Caco-2 (cell line): ENCODE measurements around the gene ATP8B4. TPM values are rescaled to one million over a fixed set of nuclear protein-coding genes. Genes with fewer than 3 reads are reported as not detected.

Experiments used
- BruUV-seq: library from RNA; stranded (reverse); fragments of 400-500 nt; replicated peaks from 2 replicates; lab custom pipeline; 2021; lab: Mats Ljungman, UMichigan
- CTCF ChIA-PET: fragments of 300-600 bp; sonication (Branson Sonifier 250); formaldehyde crosslinking; loops from one replicate; lab custom pipeline; 2022; ENCODE audit warnings: antibody characterized with exemption; lab: Charles Lee
- POLR2A ChIA-PET: fragments of 300-600 bp; sonication (Branson Sonifier 250); formaldehyde crosslinking; loops from one replicate; lab custom pipeline; 2022; ENCODE audit warnings: antibody characterized with exemption; lab: Charles Lee
- DNase-seq, 2 experiments: peaks; one replicate each; pipeline versions ENCODE4 v3.0.0 to v3.0.0-alpha.2; 2020 to 2022
- H3K27me3 ChIP-seq: replicated peaks from 2 replicates; pipeline ENCODE4 v1.6.0; 2011; ENCODE audit warnings: low read length; ENCODE audit not compliant: control insufficient read depth, insufficient read depth
- H3K36me3 ChIP-seq: 2 replicates; pipeline ENCODE4 v1.5.1; 2011; ENCODE audit warnings: low read length; ENCODE audit not compliant: control insufficient read depth, insufficient read depth
- H3K4me1 ChIP-seq: fragments of 250-450 bp; sonication (Bioruptor Pico); 2 replicates; pipeline ENCODE4 v1.5.1; 2020; ENCODE audit warnings: mild to moderate bottlenecking
- H3K4me3 ChIP-seq: 2 replicates; pipeline ENCODE4 v1.5.1; 2011; ENCODE audit warnings: low read depth, mild to moderate bottlenecking, control low read depth, low read length
- H3K9me3 ChIP-seq: fragments of 250-450 bp; sonication (Bioruptor Pico); 2 replicates; pipeline ENCODE4 v1.5.1; 2020; ENCODE audit warnings: mild to moderate bottlenecking, moderate library complexity
- H3K27ac Mint-ChIP-seq: one replicate; pipeline ENCODE4 v1.8.0; 2022; ENCODE audit warnings: mixed read lengths; ENCODE audit not compliant: unreplicated experiment
- H3K27me3 Mint-ChIP-seq: one replicate; pipeline ENCODE4 v1.8.0; 2022; ENCODE audit warnings: mixed read lengths; ENCODE audit not compliant: insufficient read depth, unreplicated experiment
- H3K36me3 Mint-ChIP-seq: one replicate; pipeline ENCODE4 v1.8.0; 2022; ENCODE audit warnings: mild to moderate bottlenecking, mixed read lengths; ENCODE audit not compliant: insufficient read depth, unreplicated experiment
- H3K4me1 Mint-ChIP-seq: one replicate; pipeline ENCODE4 v1.8.0; 2022; ENCODE audit warnings: low read depth, mixed read lengths; ENCODE audit not compliant: unreplicated experiment
- H3K4me3 Mint-ChIP-seq: one replicate; pipeline ENCODE4 v1.8.0; 2022; ENCODE audit warnings: mild to moderate bottlenecking, moderate library complexity, mixed read lengths; ENCODE audit not compliant: unreplicated experiment
- H3K9me3 Mint-ChIP-seq: one replicate; pipeline ENCODE4 v1.8.0; 2022; ENCODE audit warnings: mixed read lengths; ENCODE audit not compliant: unreplicated experiment
- intact Hi-C: fragments of 100-400 bp; cut with micrococcal nuclease; formaldehyde crosslinking; loops from one replicate; pipeline ENCODE4 v1.10.0; 2022; ENCODE audit not compliant: unreplicated experiment
- total RNA-seq: library from RNA; stranded (reverse); gene quantifications from 2 replicates; pipeline ENCODE4 v1.2.3, GENCODE V29; 2022
- TF ChIP-seq, protein P1 (sequence below), 2 experiments: fragments of 200-600 bp in 1 of 2; IDR thresholded peaks; 1 replicate in 1 of 2; 2 replicates in 1 of 2; pipeline versions ENCODE4 v1.5.1 to v1.8.0; 2011 to 2022; ENCODE audit warnings: antibody characterized with exemption in 1 of 2, control low read depth in 1 of 2, inconsistent platforms in 1 of 2, low read depth in 1 of 2, low read length in 1 of 2, mild to moderate bottlenecking in 1 of 2, moderate library complexity in 1 of 2; ENCODE audit not compliant: insufficient read depth in 1 of 2, severe bottlenecking in 1 of 2, unreplicated experiment in 1 of 2

ATP8B4 gene
- total RNA-seq, 1 experiment from 2014 or later = 0.57 TPM

DNA sequence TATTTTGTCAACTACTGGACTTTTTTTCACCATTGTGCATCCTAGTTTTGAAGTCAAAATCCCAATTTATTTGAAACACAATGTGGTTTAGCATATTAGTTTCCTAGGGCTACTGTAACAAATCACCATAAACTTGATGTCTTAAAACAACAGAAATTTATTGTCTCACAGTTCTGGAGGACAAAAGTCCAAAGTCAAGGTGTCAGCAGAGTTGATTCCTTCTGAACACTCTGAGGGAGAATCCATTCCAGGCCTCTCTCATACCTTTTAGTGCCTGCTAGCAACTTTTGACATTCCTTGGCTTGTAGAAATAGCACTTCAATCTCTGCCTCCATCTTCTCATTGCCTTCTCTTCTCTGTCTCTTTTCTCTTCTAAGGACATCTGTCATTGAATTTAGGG lies 48.1 kb upstream of the ATP8B4 start:
- ChIA-PET CTCF (no interaction called here), POLR2A (no interaction called here)
- H3K36me3 Mint-ChIP-seq = peaks cover 12% of the 10 kb centered on the region
- H3K4me3 ChIP-seq = no peak overlapping the region
- peaks cover 52% of the 10 kb centered on the region for H3K4me1 ChIP-seq
- intact Hi-C loops = no loop called here
- TF ChIP-seq, protein P1, sequence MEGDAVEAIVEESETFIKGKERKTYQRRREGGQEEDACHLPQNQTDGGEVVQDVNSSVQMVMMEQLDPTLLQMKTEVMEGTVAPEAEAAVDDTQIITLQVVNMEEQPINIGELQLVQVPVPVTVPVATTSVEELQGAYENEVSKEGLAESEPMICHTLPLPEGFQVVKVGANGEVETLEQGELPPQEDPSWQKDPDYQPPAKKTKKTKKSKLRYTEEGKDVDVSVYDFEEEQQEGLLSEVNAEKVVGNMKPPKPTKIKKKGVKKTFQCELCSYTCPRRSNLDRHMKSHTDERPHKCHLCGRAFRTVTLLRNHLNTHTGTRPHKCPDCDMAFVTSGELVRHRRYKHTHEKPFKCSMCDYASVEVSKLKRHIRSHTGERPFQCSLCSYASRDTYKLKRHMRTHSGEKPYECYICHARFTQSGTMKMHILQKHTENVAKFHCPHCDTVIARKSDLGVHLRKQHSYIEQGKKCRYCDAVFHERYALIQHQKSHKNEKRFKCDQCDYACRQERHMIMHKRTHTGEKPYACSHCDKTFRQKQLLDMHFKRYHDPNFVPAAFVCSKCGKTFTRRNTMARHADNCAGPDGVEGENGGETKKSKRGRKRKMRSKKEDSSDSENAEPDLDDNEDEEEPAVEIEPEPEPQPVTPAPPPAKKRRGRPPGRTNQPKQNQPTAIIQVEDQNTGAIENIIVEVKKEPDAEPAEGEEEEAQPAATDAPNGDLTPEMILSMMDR (IDR thresholded peaks at IDR 0.05; ENCODE audit: insufficient read depth in 1 of 2, low read depth in 1 of 2, low read length in 1 of 2, severe bottlenecking in 1 of 2, unreplicated experiment in 1 of 2) = no peak
- H3K9me3 ChIP-seq = peaks cover 20% of the 10 kb centered on the region
- peaks cover 72% of the 10 kb centered on the region for H3K9me3 Mint-ChIP-seq
- H3K36me3 ChIP-seq = no peaks in the 10 kb centered on the region
- H3K4me1 Mint-ChIP-seq = peaks cover 45% of the 10 kb centered on the region
- DNase-seq = no peak
- BruUV-seq = no TSS peak
- H3K27me3 Mint-ChIP-seq = no peaks in the 10 kb centered on the region
- no peak overlapping the region for H3K4me3 Mint-ChIP-seq
- no peak overlapping the region for H3K27ac Mint-ChIP-seq
- H3K27me3 ChIP-seq = no peaks in the 10 kb centered on the region

DNA sequence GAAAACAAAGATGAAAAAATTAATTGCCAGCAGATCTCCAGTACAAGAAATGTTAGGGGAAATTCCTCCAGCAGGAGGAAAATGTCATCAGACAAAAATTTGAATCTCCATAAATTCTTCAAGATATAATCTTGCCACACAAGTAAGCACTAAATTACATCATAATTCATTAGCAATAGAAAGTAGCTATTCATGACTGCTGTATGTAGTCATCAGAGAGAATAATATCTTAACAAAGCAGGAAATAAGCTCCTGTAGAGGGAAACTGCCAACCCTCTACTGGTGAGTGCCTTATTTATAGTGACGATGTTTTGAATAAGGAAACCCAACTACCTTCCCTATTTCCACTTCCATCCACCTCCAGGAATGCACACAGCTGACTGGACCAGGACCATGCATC lies 47.2 kb upstream of the ATP8B4 start:
- Mint-ChIP-seq H3K36me3 (peaks cover 12% of the 10 kb centered on the region), H3K27ac (peak overlapping the region; percentile 11), H3K27me3 (no peaks in the 10 kb centered on the region), H3K4me1 (peaks cover 45% of the 10 kb centered on the region), H3K4me3 (no peak overlapping the region), H3K9me3 (peaks cover 71% of the 10 kb centered on the region)
- Histone ChIP-seq H3K27me3 (no peaks in the 10 kb centered on the region), H3K4me3 (no peak overlapping the region), H3K4me1 (peaks cover 52% of the 10 kb centered on the region), H3K36me3 (no peaks in the 10 kb centered on the region), H3K9me3 (peaks cover 23% of the 10 kb centered on the region)
- TF ChIP-seq, protein P1 (IDR thresholded peaks at IDR 0.05; ENCODE audit: insufficient read depth in 1 of 2, low read depth in 1 of 2, low read length in 1 of 2, severe bottlenecking in 1 of 2, unreplicated experiment in 1 of 2) = no peak
- no peak for DNase-seq
- CTCF ChIA-PET = no interaction called here
- no TSS peak for BruUV-seq
- POLR2A ChIA-PET = no interaction called here
- intact Hi-C loops = no loop called here

DNA sequence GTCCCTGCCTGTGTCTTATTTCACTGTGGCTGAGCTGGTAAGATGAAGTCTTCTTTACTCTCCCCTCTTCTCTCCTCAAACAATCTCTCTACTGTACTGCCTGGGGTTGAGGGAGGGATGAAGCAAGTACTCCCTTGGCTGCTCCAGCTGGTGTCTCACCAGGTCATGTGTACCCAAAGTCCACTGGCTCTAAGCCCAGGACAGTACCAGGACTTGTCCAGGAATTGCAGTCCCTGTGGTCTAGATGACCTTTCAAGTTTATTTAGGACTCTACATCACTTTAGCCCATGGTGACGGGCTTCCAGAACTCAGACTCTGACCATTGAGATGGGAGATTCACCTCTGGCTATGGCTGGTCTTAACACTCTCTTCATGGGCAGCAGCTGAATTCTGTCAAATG lies 45.4 kb upstream of the ATP8B4 start:
- peak overlapping the region; percentile 46 for H3K27ac Mint-ChIP-seq
- H3K36me3 Mint-ChIP-seq = peaks cover 12% of the 10 kb centered on the region
- Histone ChIP-seq H3K36me3 (no peaks in the 10 kb centered on the region), H3K4me1 (peaks cover 52% of the 10 kb centered on the region), H3K27me3 (no peaks in the 10 kb centered on the region), H3K4me3 (no peak overlapping the region), H3K9me3 (peaks cover 26% of the 10 kb centered on the region)
- BruUV-seq = no TSS peak
- CTCF ChIA-PET = no interaction called here
- peaks cover 45% of the 10 kb centered on the region for H3K4me1 Mint-ChIP-seq
- POLR2A ChIA-PET = no interaction called here
- TF ChIP-seq, protein P1 (IDR thresholded peaks at IDR 0.05; ENCODE audit: insufficient read depth in 1 of 2, low read depth in 1 of 2, low read length in 1 of 2, severe bottlenecking in 1 of 2, unreplicated experiment in 1 of 2) = no peak
- intact Hi-C loops = no loop called here
- H3K27me3 Mint-ChIP-seq = no peaks in the 10 kb centered on the region
- peaks cover 71% of the 10 kb centered on the region for H3K9me3 Mint-ChIP-seq
- no peak overlapping the region for H3K4me3 Mint-ChIP-seq
- DNase-seq = no peak
